Measurements from ENCODE around the gene EBF3. TPM values are rescaled to one million over a fixed set of nuclear protein-coding genes. Genes with fewer than 3 reads are reported as not detected.

Gene EBF3
- total RNA-seq, 1 experiment from 2014 or later: 0.22 TPM

DNA sequence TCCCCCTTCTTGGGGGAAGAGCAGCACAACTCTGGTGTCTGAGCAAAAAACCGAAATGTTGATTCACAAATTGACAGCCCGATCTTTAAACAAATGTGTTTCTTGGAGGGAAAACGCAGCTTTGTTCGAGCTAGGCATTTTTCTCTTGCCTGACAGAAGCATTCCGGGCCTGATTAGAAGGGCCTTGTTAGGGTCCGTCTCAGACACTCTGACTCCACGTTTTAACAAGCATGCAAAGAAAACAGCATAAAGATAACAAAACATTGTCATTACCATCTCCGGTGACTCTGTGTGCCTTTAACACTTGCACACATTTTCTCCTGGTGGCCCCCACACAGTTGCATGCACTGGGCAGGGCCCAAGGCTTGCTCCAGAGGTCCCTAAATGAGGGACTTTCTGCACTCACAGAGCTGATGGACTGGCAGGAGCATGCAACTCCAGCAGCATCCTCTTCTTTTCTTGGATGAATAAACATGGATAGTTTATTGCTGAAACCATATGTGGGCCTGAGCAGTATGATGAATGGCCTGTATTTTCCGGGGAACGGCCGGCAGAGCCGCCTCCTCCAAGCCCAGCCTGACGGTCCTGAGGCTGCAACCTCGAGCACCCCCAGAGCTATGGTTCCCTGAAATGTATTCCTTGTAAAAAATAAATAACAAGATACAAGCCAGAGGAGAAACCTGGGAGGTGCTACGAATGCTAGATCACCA lies 50.9 kb downstream of the EBF3 start:
- Histone ChIP-seq H2AFZ (ENCODE audit: low read length) (no peak overlapping the region), H3K9me3 (ENCODE audit: control insufficient read depth, low read depth, low read length) (no peaks in the 10 kb centered on the region), H3K14ac (ENCODE audit: insufficient read depth, low read length) (no peak overlapping the region), H3T11ph (ENCODE audit: low read length) (no peak overlapping the region), H3K4ac (ENCODE audit: low read depth, low read length) (no peak overlapping the region), H4K8ac (replicated peaks; ENCODE audit: insufficient read length, low read depth, low read length) (no peak overlapping the region), H2BK12ac (ENCODE audit: insufficient read length, low read depth, low read length) (no peak overlapping the region), H2AK5ac (ENCODE audit: insufficient read length, low read length) (no peak overlapping the region), H3K56ac (ENCODE audit: insufficient read length, low read depth, low read length) (no peak overlapping the region), H3K23ac (ENCODE audit: insufficient read length, low read depth, low read length) (no peak overlapping the region), H3K79me2 (ENCODE audit: insufficient read depth, low read length) (no peaks in the 10 kb centered on the region), H2BK5ac (ENCODE audit: insufficient read length, low read length) (no peak overlapping the region), H3K4me2 (ENCODE audit: insufficient read depth, insufficient read length, low read length) (no peak overlapping the region), H2BK15ac (ENCODE audit: low read depth, low read length) (no peak overlapping the region), H4K91ac (ENCODE audit: insufficient read length, low read depth, low read length) (no peak overlapping the region), H4K20me1 (ENCODE audit: control insufficient read depth, insufficient read depth, insufficient read length) (peaks cover 5% of the 10 kb centered on the region), H3K23me2 (ENCODE audit: insufficient read length, low read depth, low read length, poor library complexity, severe bottlenecking) (no peaks in the 10 kb centered on the region), H3K27me3 (ENCODE audit: insufficient read depth, low read length) (no peaks in the 10 kb centered on the region), H2BK20ac (ENCODE audit: low read depth, low read length, poor library complexity, severe bottlenecking) (no peak overlapping the region), H3K18ac (ENCODE audit: insufficient read length, low read depth, low read length) (no peak overlapping the region), H4K5ac (ENCODE audit: insufficient read length, low read depth, low read length) (no peak overlapping the region), H3K4me1 (ENCODE audit: insufficient read depth, low read length) (no peaks in the 10 kb centered on the region), H3K79me1 (ENCODE audit: insufficient read depth, low read depth, low read length, poor library complexity, severe bottlenecking) (no peaks in the 10 kb centered on the region), H2BK120ac (ENCODE audit: low read depth, low read length, poor library complexity, severe bottlenecking) (no peak overlapping the region), H3K9ac (ENCODE audit: extremely low read depth, insufficient read length, low read length) (no peak overlapping the region), H3K27ac (ENCODE audit: insufficient read length, low read depth, low read length) (no peak overlapping the region)
- TF ChIP-seq, protein P1, sequence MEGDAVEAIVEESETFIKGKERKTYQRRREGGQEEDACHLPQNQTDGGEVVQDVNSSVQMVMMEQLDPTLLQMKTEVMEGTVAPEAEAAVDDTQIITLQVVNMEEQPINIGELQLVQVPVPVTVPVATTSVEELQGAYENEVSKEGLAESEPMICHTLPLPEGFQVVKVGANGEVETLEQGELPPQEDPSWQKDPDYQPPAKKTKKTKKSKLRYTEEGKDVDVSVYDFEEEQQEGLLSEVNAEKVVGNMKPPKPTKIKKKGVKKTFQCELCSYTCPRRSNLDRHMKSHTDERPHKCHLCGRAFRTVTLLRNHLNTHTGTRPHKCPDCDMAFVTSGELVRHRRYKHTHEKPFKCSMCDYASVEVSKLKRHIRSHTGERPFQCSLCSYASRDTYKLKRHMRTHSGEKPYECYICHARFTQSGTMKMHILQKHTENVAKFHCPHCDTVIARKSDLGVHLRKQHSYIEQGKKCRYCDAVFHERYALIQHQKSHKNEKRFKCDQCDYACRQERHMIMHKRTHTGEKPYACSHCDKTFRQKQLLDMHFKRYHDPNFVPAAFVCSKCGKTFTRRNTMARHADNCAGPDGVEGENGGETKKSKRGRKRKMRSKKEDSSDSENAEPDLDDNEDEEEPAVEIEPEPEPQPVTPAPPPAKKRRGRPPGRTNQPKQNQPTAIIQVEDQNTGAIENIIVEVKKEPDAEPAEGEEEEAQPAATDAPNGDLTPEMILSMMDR (conservative IDR thresholded peaks at IDR 0.05): no peak
- Mint-ChIP-seq H3K4me3 (no peak overlapping the region), H3K4me1 (peaks cover 19 to 21% of the 10 kb centered on the region in 2 experiments), H3K27me3 (ENCODE audit: low read depth) (no peaks in the 10 kb centered on the region), H3K9me3 (no peaks in the 10 kb centered on the region; a peak in 1 of 5 replicates), H3K36me3 (ENCODE audit: insufficient read depth in 1 of 3, low read depth in 3 of 3) (no peaks in the 10 kb centered on the region), H3K27ac (peak overlapping the region in 1 of 3 experiments; percentile 50; a peak in 1 of 7 replicates)
- DNase-seq: no peak
- no CpG with 5 or more reads among the region's 15 CpGs for WGBS (ENCODE audit: extremely low coverage, insufficient read length, low lambda C conversion rate)
